IMR-90 (cell line): ENCODE data around the gene CORO1C.

Experiments used
- BHLHE40 ChIP-seq: fragments of 150-350 bp; IDR thresholded peaks from 2 replicates; pipeline ENCODE4 v1.6.1; 2016; ENCODE audit warnings: mild to moderate bottlenecking, low read depth, low read length
- CEBPB ChIP-seq: IDR thresholded peaks from 2 replicates; pipeline ENCODE4 v1.6.1; 2012; ENCODE audit warnings: low read depth, low read length, improper control_type of control experiment
- FOS ChIP-seq: fragments of 150-350 bp; IDR thresholded peaks from 2 replicates; pipeline ENCODE4 v1.6.1; 2016; ENCODE audit warnings: low read depth, low read length
- MAFK ChIP-seq: IDR thresholded peaks from 2 replicates; pipeline ENCODE4 v1.6.1; 2012; ENCODE audit warnings: low read depth, low read length, improper control_type of control experiment
- MXI1 ChIP-seq: IDR thresholded peaks from 2 replicates; pipeline ENCODE4 v1.6.1; 2012; ENCODE audit warnings: low read depth, mild to moderate bottlenecking, low read length, moderate library complexity, borderline replicate concordance
- NFE2L2 ChIP-seq: fragments of 150-350 bp; IDR thresholded peaks from 2 replicates; pipeline ENCODE4 v1.6.1; 2016; ENCODE audit warnings: low read depth, mild to moderate bottlenecking, low read length
- POLR2A ChIP-seq: IDR thresholded peaks from 2 replicates; pipeline ENCODE4 v1.6.1; 2012; ENCODE audit warnings: mild to moderate bottlenecking, low read depth, low read length
- RAD21 ChIP-seq: IDR thresholded peaks from 2 replicates; pipeline ENCODE4 v1.6.1; 2012; ENCODE audit warnings: low read length, improper control_type of control experiment
- RCOR1 ChIP-seq: IDR thresholded peaks from 2 replicates; pipeline ENCODE4 v1.6.1; 2012; ENCODE audit warnings: mild to moderate bottlenecking, low read length, improper control_type of control experiment; ENCODE audit not compliant: insufficient replicate concordance
- RFX5 ChIP-seq: IDR thresholded peaks from 2 replicates; pipeline ENCODE4 v1.8.0; 2012; ENCODE audit warnings: low read depth, mild to moderate bottlenecking, low read length, moderate library complexity
- SMC3 ChIP-seq: fragments of 150-350 bp; IDR thresholded peaks from 2 replicates; pipeline ENCODE4 v1.6.1; 2016; ENCODE audit warnings: low read depth, mild to moderate bottlenecking, antibody characterized with exemption, low read length, moderate library complexity
- TF ChIP-seq, protein P1 (sequence below): conservative IDR thresholded peaks from 2 replicates; pipeline ENCODE4 v1.5.1; 2012; ENCODE audit warnings: mild to moderate bottlenecking, low read depth, low read length, improper control_type of control experiment
- TF ChIP-seq, protein P2 (sequence below): fragments of 150-350 bp; IDR thresholded peaks from 2 replicates; pipeline ENCODE4 v1.6.1; 2017; ENCODE audit warnings: mild to moderate bottlenecking, antibody characterized with exemption, low read length, low read depth
- TF ChIP-seq, protein P3 (sequence below): fragments of 150-350 bp; IDR thresholded peaks from 2 replicates; pipeline ENCODE4 v1.6.1; 2016; ENCODE audit warnings: low read depth, mild to moderate bottlenecking, low read length, moderate library complexity, borderline replicate concordance

GRCh38 chr12:108668542-108668941 is 62.8 kb downstream of the CORO1C start:
- TF ChIP-seq POLR2A (no peak), RAD21 (no peak), MXI1 (no peak), RFX5 (no peak), CEBPB (peak; percentile 74), MAFK (no peak), SMC3 (no peak), RCOR1 (no peak), FOS (no peak), NFE2L2 (no peak), BHLHE40 (no peak)
- TF ChIP-seq, protein P1, sequence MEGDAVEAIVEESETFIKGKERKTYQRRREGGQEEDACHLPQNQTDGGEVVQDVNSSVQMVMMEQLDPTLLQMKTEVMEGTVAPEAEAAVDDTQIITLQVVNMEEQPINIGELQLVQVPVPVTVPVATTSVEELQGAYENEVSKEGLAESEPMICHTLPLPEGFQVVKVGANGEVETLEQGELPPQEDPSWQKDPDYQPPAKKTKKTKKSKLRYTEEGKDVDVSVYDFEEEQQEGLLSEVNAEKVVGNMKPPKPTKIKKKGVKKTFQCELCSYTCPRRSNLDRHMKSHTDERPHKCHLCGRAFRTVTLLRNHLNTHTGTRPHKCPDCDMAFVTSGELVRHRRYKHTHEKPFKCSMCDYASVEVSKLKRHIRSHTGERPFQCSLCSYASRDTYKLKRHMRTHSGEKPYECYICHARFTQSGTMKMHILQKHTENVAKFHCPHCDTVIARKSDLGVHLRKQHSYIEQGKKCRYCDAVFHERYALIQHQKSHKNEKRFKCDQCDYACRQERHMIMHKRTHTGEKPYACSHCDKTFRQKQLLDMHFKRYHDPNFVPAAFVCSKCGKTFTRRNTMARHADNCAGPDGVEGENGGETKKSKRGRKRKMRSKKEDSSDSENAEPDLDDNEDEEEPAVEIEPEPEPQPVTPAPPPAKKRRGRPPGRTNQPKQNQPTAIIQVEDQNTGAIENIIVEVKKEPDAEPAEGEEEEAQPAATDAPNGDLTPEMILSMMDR: no peak
- TF ChIP-seq, protein P2, sequence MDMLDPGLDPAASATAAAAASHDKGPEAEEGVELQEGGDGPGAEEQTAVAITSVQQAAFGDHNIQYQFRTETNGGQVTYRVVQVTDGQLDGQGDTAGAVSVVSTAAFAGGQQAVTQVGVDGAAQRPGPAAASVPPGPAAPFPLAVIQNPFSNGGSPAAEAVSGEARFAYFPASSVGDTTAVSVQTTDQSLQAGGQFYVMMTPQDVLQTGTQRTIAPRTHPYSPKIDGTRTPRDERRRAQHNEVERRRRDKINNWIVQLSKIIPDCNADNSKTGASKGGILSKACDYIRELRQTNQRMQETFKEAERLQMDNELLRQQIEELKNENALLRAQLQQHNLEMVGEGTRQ: no peak
- TF ChIP-seq, protein P3, sequence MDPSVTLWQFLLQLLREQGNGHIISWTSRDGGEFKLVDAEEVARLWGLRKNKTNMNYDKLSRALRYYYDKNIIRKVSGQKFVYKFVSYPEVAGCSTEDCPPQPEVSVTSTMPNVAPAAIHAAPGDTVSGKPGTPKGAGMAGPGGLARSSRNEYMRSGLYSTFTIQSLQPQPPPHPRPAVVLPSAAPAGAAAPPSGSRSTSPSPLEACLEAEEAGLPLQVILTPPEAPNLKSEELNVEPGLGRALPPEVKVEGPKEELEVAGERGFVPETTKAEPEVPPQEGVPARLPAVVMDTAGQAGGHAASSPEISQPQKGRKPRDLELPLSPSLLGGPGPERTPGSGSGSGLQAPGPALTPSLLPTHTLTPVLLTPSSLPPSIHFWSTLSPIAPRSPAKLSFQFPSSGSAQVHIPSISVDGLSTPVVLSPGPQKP: no peak
